ENCODE results near the gene BNIP3.

The BNIP3 gene

GRCh38 chr10:131943021-131943814 lies 38.5 kb downstream of the BNIP3 start:
- Histone ChIP-seq H3K4me1 (ENCODE audit: insufficient read depth, insufficient read length) (peaks cover 3% of the 10 kb centered on the region), H3K9me3 (ENCODE audit: insufficient read depth, low read length) (no peaks in the 10 kb centered on the region), H3K36me3 (ENCODE audit: insufficient read depth, insufficient read length, low read length) (peaks cover 85% of the 10 kb centered on the region), H3K9ac (ENCODE audit: insufficient read length, low read depth) (no peak overlapping the region), H3K27me3 (ENCODE audit: insufficient read depth, insufficient read length) (no peaks in the 10 kb centered on the region), H3K4me3 (ENCODE audit: insufficient read length, low read depth) (no peak overlapping the region)
- DNase-seq (ENCODE audit: low read depth, low spot score): peak; percentile 20
- TF ChIP-seq YY1 (IDR thresholded peaks at IDR 0.05; ENCODE audit: insufficient read depth, insufficient read length): no peak
- TF ChIP-seq ZNF274 (IDR thresholded peaks at IDR 0.05; ENCODE audit: low read depth, low read length): no peak
- no peak for TF ChIP-seq SUZ12 (IDR thresholded peaks at IDR 0.05; ENCODE audit: extremely low read depth, insufficient read depth, insufficient read length)

- no peaks in the 10 kb centered on the region for H3K9me3 ChIP-seq (ENCODE audit: insufficient read depth, low read length)
- peaks cover 82% of the 10 kb centered on the region for H3K36me3 ChIP-seq (ENCODE audit: insufficient read depth, insufficient read length, low read length)
- no peak for TF ChIP-seq ZNF274 (IDR thresholded peaks at IDR 0.05; ENCODE audit: low read depth, low read length)
- no peak for TF ChIP-seq SUZ12 (IDR thresholded peaks at IDR 0.05; ENCODE audit: extremely low read depth, insufficient read depth, insufficient read length)
- TF ChIP-seq YY1 (IDR thresholded peaks at IDR 0.05; ENCODE audit: insufficient read depth, insufficient read length): no peak
- no peaks in the 10 kb centered on the region for H3K27me3 ChIP-seq (ENCODE audit: insufficient read depth, insufficient read length)
- no peak for DNase-seq (ENCODE audit: low read depth, low spot score)
- peaks cover 1% of the 10 kb centered on the region for H3K4me1 ChIP-seq (ENCODE audit: insufficient read depth, insufficient read length)
- H3K9ac ChIP-seq (ENCODE audit: insufficient read length, low read depth): no peak overlapping the region
- no peak overlapping the region for H3K4me3 ChIP-seq (ENCODE audit: insufficient read length, low read depth)
These were observed 39.3 kb downstream of the BNIP3 start for GRCh38 chr10:131942455-131942854.

GRCh38 chr10:131938681-131939080 lies 43.0 kb downstream of the BNIP3 start:
- Histone ChIP-seq H3K27me3 (ENCODE audit: insufficient read depth, insufficient read length) (no peaks in the 10 kb centered on the region), H3K9ac (ENCODE audit: insufficient read length, low read depth) (no peak overlapping the region), H3K36me3 (ENCODE audit: insufficient read depth, insufficient read length, low read length) (peaks cover 68% of the 10 kb centered on the region), H3K4me1 (ENCODE audit: insufficient read depth, insufficient read length) (peaks cover 2% of the 10 kb centered on the region), H3K9me3 (ENCODE audit: insufficient read depth, low read length) (peaks cover under 1% of the 10 kb centered on the region; the same call in 1 of the 2 replicates), H3K4me3 (ENCODE audit: insufficient read length, low read depth) (no peak overlapping the region)
- no peak for DNase-seq (ENCODE audit: low read depth, low spot score)
- TF ChIP-seq YY1 (IDR thresholded peaks at IDR 0.05; ENCODE audit: insufficient read depth, insufficient read length) (no peak), ZNF274 (IDR thresholded peaks at IDR 0.05; ENCODE audit: low read depth, low read length) (no peak), SUZ12 (IDR thresholded peaks at IDR 0.05; ENCODE audit: extremely low read depth, insufficient read depth, insufficient read length) (no peak)

- peaks cover 64% of the 10 kb centered on the region for H3K36me3 ChIP-seq (ENCODE audit: insufficient read depth, insufficient read length, low read length)
These were observed 43.9 kb downstream of the BNIP3 start for GRCh38 chr10:131937836-131938235.

GRCh38 chr10:131936736-131937135 lies 45.0 kb downstream of the BNIP3 start:
- H3K9me3 ChIP-seq (ENCODE audit: insufficient read depth, low read length): peaks cover 19% of the 10 kb centered on the region
- TF ChIP-seq SUZ12 (IDR thresholded peaks at IDR 0.05; ENCODE audit: extremely low read depth, insufficient read depth, insufficient read length): no peak
- no peak for TF ChIP-seq YY1 (IDR thresholded peaks at IDR 0.05; ENCODE audit: insufficient read depth, insufficient read length)
- TF ChIP-seq ZNF274 (IDR thresholded peaks at IDR 0.05; ENCODE audit: low read depth, low read length): no peak
- peaks cover 2% of the 10 kb centered on the region for H3K4me1 ChIP-seq (ENCODE audit: insufficient read depth, insufficient read length)
- H3K9ac ChIP-seq (ENCODE audit: insufficient read length, low read depth): no peak overlapping the region
- H3K36me3 ChIP-seq (ENCODE audit: insufficient read depth, insufficient read length, low read length): peaks cover 58% of the 10 kb centered on the region
- H3K27me3 ChIP-seq (ENCODE audit: insufficient read depth, insufficient read length): no peaks in the 10 kb centered on the region
- no peak overlapping the region for H3K4me3 ChIP-seq (ENCODE audit: insufficient read length, low read depth)
- DNase-seq (ENCODE audit: low read depth, low spot score): no peak

More at GRCh38 chr10:131937836-131938235, 43.9 kb downstream of the BNIP3 start:
- no peak for DNase-seq (ENCODE audit: low read depth, low spot score)
- Histone ChIP-seq H3K4me1 (ENCODE audit: insufficient read depth, insufficient read length) (peaks cover 2% of the 10 kb centered on the region), H3K4me3 (ENCODE audit: insufficient read length, low read depth) (no peak overlapping the region), H3K27me3 (ENCODE audit: insufficient read depth, insufficient read length) (no peaks in the 10 kb centered on the region), H3K9me3 (ENCODE audit: insufficient read depth, low read length) (peaks cover 9% of the 10 kb centered on the region), H3K9ac (ENCODE audit: insufficient read length, low read depth) (no peak overlapping the region)
- no peak for TF ChIP-seq YY1 (IDR thresholded peaks at IDR 0.05; ENCODE audit: insufficient read depth, insufficient read length)
- no peak for TF ChIP-seq ZNF274 (IDR thresholded peaks at IDR 0.05; ENCODE audit: low read depth, low read length)
- no peak for TF ChIP-seq SUZ12 (IDR thresholded peaks at IDR 0.05; ENCODE audit: extremely low read depth, insufficient read depth, insufficient read length)

- H3K4me1 ChIP-seq (ENCODE audit: insufficient read depth, insufficient read length): peaks cover 2% of the 10 kb centered on the region
- H3K36me3 ChIP-seq (ENCODE audit: insufficient read depth, insufficient read length, low read length): peaks cover 54% of the 10 kb centered on the region
- H3K9me3 ChIP-seq (ENCODE audit: insufficient read depth, low read length): peaks cover 21% of the 10 kb centered on the region
- TF ChIP-seq SUZ12 (IDR thresholded peaks at IDR 0.05; ENCODE audit: extremely low read depth, insufficient read depth, insufficient read length) (no peak), ZNF274 (IDR thresholded peaks at IDR 0.05; ENCODE audit: low read depth, low read length) (no peak), YY1 (IDR thresholded peaks at IDR 0.05; ENCODE audit: insufficient read depth, insufficient read length) (no peak)
- no peaks in the 10 kb centered on the region for H3K27me3 ChIP-seq (ENCODE audit: insufficient read depth, insufficient read length)
- no peak overlapping the region for H3K9ac ChIP-seq (ENCODE audit: insufficient read length, low read depth)
- no peak for DNase-seq (ENCODE audit: low read depth, low spot score)
- H3K4me3 ChIP-seq (ENCODE audit: insufficient read length, low read depth): no peak overlapping the region
These were observed 45.4 kb downstream of the BNIP3 start for GRCh38 chr10:131936294-131936693.

- H3K9me3 ChIP-seq (ENCODE audit: insufficient read depth, low read length): peaks cover 21% of the 10 kb centered on the region
- H3K27me3 ChIP-seq (ENCODE audit: insufficient read depth, insufficient read length): no peaks in the 10 kb centered on the region
- H3K4me1 ChIP-seq (ENCODE audit: insufficient read depth, insufficient read length): peaks cover 2% of the 10 kb centered on the region
- DNase-seq (ENCODE audit: low read depth, low spot score): no peak
- H3K36me3 ChIP-seq (ENCODE audit: insufficient read depth, insufficient read length, low read length): peaks cover 43% of the 10 kb centered on the region
- no peak overlapping the region for H3K9ac ChIP-seq (ENCODE audit: insufficient read length, low read depth)
- no peak overlapping the region for H3K4me3 ChIP-seq (ENCODE audit: insufficient read length, low read depth)
- no peak for TF ChIP-seq YY1 (IDR thresholded peaks at IDR 0.05; ENCODE audit: insufficient read depth, insufficient read length)
These were observed 46.5 kb downstream of the BNIP3 start for GRCh38 chr10:131935260-131935659.
